Medulla oblongata (tissue), 1 donor: Measurements from ENCODE around the gene HIGD1B.
"Not testable (repeated sequence)": the region's sequence is repeated elsewhere in the genome, so short reads cannot be mapped to it uniquely, and the experiment has no call there.

ENCODE experiments used
- DNase-seq: peaks from one replicate; pipeline ENCODE4 v3.0.0-alpha.2; 2015; ENCODE audit errors: extremely low spot score

The HIGD1B gene

DNA sequence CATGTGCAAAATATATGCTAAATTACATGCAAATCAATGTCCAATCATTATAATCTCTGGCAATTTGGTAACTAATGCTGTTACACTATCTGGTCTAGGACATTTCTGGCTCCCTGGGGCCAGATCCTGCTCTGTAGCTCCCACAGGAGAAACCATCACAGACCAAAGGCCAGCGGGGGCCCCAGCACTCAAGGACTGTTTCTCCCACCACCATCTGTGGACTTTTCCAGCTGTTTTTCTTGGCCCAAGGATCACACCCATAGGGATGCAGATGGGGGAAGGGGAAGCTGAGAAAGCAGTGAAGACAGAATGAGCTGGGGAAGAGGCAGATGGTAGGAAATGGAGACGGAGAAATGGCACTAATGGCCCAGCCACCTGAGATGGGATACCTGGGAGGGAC is at the start of gene HIGD1B:
TSS of gene HIGD1B (plus strand) at position 298 of the 400 bp plus-strand sequence. CDS start 270 bp downstream, outside the sequence.
- no peak for DNase-seq

DNA sequence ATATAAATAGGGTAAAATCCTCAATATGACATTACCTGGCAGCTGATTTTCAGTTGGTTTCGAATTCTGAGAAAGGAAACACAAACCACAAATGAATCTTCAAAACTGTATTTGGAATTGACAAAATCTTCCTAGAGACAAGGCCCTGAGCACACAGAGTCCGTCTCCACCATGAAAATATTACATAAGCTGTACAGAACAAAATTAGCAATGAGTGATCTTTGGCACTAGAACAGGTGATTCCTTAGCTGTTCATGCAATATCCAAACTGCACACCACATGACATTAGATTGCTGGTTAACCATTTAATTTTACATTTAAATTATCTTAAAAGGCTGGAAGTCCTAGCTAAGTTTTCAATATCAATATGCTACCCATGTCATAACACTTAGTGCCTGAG is 49.3 kb upstream of the HIGD1B start:
- DNase-seq, result no peak

DNA sequence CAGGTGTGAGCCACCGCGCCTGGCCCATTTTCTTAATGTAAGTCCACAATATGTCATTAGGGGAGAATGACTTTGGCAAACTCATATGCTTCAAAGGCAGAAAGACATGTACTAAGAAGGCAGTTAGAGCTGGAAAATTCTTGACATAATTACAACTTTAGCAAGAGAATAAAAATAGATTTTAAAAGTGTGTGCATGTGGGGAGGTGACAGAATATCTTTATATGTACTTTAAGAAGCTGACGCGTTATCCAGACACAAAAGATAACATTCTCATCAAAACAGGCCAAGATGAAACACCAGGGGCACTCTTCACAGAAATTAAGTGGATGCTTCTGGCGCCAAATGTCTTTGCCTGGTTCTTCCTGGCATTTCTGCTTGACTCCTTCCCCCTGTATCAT is 45.8 kb upstream of the HIGD1B start:
- no peak for DNase-seq

DNA sequence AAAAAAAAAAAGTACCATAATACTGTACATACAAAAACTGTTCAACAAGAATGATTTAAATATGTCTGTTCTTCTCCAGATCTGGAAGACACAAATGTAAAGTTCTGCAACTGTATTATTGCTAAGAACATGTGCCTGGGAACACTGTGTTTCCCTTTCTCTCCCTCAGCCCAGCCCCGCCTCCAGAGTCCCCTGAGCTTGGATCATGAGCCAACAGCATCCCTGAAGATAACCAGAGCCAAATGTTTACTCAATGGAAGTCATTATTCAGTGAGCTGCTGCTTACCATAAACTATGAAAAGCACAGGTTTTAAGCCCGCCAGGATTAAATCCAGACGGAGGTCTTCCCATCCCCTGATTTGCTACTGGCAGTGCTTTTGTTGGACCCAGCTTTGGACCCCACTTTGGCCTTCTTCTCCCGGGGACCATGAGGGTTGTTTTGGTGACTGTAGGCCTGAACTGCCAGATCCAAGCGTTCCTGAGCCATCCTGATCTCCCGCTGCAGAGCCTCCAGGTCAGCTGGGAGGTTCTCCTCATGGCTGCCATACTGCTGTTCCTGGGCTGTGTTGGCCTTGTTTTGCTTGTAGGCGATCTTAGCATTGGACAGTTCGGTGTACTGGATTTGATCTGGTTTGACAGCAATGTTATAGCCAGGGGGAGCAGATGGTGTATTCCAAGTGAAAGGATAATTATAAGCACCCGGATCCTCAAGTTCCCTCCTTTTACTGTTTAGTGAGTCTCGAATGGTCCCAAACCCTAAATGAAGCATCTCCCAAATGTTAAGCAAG is 43.2 kb upstream of the HIGD1B start:
- no peak for DNase-seq

DNA sequence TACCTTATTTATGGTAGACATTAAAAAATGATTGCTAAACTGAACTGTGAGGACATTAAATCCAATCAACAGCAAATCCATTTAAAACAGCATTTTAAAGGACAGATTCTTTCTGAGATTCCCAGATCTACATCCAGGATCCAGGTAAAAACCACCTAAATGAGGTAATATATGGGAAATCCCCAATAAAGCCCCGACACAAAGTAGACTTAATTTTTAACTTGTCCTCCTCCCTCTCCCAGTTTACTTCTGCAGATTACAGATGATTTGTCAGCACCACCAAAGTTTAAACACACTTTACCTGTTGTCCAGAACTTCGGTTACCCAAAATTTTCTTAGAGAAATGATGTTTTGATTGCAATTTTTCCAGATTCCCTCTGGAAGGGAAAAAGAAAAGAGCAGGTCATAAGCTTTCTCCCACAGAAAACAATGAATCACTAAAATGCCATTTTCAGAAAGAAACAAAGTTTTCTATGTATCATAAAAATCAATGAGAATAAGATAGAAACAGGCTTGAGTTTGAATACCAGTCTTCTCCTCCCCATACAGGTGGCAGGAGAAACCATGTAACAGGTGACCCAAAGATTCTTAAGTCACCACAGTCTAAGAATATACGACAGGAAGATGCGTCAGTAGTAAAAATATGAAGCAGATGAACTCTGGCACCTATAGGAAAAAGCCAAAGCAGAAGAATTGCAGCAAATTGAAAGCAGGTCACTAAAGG is 40.4 kb upstream of the HIGD1B start:
- no peak for DNase-seq

DNA sequence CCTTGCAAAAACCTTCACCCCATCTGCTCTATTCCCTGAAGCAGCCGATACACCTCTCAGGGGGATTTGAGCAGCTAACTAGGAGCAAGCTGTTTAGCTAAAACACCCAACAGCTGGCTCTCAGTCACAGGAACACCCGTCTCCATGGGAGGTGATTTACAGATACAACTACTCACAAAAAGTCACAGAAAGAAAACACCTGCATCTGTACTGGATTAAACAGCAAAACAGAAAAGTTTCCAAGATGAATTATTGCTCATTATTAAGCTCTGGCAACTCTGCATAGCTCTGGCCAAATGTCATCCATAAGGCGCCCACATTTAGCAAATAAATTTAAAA is 39.9 kb upstream of the HIGD1B start:
- DNase-seq, result no peak

DNA sequence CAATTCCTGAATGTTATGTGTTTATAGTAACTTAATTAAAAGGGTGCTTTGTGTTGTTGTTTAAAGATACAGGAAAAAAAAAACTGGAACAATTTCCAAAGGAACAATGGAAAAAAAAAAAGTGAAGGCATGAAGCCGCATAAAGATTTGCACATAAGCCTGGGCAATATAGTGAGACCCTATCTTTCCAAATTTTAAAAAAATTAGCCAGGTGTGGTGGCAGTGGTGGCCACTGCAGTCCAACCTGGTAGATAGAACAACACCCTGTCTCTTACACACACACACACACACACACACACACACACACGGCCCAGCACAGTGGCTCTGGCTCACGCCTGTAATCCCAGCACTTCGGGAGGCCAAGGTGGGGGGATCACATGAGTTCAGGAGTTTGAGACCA is 39.5 kb upstream of the HIGD1B start:
- no peak for DNase-seq

DNA sequence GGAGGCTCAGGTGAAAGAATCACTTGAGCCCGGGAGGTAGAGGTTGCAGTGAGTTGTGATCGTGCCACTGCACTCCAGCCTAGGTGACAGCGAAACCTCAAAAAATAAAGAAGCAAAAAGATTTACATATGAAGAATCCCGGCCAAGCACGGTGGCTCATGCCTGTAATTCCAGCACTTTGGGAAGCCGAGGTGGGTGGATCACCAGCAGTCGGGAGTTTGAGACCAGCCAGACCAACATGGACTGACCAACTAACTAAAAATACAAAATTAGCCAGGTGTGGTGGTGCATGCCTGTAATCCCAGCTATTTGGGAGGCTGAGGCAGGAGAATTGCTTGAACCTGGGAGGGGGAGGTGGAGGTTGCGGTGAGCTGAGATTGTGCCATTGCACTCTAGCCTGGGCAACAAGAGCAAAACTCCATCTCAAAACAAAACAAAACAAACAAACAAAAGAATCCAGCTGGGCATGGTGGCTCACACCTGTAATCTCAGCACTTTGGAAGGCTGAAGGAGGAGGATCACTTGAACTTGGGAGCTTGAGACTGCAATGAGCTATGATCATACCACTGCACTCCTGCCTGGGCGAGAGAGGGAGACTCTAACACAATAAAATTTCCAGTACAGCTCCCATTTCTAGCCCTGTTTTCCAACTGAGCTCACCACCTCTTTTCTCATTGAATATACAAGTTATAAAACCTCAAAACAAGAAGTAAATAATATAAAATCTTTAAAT is 38.9 kb upstream of the HIGD1B start:
- DNase-seq, result not testable (repeated sequence)

DNA sequence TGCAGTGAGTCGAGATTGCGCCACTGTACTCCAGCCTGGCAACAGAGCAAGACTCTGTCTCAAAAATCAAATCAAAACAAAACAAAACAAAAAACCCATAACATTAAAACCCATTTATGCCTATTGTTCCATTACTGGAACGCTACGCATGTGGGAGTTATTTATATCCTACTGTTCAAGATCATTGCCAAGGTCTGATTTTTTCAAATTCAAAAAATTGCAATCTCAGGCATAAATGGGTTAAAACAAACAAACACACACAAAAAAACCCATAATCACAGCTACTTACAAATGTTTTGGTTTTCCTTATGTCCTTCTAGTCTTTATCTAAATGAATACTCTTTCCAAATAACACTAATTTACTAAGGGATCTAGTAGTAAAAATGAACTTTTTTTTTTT is 35.4 kb upstream of the HIGD1B start:
- DNase-seq, result no peak

DNA sequence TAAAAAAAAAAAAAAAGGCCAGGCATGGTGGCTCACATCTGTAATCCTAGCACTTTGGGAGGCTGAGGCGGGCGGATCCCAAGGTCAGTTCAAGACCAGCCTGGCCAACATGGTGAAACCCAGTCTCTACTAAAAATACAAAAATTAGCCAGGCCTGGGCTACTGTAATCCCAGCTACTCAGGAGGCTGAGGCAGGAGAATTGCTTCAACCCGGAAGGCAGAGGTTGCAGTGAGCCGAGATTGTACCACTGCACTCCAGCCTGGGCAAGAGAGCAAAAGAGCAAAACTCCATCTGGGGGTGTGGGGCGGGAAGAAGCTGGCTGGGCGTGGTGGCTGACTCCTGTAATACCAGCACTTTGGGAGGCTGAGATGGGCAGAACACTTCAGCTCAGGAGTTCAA is 29.2 kb upstream of the HIGD1B start:
- DNase-seq, result not testable (repeated sequence)

DNA sequence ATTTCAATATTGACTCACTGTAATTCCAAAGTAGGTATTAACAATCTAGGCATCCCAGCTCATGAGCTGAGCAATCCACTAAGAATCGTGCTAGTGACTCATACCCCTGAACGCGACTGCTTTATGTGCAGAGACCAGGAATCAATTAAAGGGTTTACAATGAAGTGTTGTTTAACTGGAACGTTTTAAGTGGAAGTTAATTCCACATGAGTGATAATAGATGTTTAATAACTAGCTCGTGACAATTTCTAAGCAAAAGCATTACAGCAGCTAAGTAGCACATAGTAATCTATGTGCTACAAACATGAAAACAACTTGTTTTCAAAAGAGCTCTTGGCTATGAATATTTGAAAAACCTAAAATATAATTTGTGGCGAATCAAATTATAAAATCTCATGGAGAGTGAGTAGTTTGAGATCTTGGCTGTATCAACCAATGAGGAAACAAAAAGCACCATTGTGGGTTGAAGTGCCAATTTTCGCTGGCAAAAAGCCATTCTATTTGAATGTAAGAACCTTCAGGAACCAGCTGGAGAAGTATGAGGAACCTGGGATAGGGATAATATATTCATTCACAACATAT is 27.0 kb upstream of the HIGD1B start:
- DNase-seq, result no peak

DNA sequence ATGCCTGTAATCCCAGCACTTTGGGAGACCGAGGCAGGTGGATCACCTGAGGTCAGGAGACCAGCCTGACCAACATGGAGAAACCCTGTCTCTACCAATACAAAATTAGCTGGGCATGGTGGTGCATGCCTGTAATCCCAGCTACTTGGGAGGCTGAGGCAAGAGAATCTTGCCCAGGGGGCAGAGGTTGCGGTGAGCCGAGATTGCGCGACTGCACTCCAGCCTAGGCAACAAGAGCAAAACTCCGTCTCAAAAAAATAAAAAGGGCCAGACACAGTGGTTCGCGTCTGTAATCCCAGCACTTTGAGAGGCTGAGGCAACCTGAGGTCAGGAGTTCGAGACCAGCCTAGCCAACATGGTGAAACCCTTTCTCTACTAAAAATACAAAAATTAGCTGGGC is 22.4 kb upstream of the HIGD1B start:
- DNase-seq, result not testable (repeated sequence)

DNA sequence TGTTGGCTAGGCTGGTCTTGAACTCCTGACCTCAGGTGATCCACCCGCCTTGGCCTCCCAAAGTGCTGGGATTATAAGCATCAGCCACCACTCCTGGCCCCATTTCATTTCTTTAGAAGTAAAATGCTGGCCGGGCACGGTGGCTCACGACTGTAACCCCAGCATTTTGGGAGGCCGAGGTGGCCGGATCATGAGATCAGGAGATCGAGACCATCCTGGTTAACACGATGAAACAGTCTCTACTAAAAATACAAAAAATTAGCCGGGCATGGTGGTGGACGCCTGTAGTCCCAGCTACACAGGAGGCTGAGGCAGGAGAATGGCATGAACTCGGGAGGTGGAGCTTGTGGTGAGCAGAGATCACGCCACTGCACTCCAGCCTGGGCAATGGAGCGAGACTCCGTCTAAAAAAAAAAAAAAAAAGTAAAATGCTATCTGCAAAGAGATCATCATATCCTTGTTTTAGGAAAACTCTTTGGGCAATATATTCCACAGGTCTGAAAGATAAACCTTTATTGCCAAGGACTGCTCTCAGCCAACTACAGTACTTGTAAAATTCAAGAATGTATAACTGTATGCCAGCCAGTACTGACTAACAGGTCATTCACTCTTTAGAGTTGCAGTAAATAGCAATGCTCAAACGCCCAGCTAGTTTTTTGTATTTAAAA is 21.4 kb upstream of the HIGD1B start:
- no peak for DNase-seq

DNA sequence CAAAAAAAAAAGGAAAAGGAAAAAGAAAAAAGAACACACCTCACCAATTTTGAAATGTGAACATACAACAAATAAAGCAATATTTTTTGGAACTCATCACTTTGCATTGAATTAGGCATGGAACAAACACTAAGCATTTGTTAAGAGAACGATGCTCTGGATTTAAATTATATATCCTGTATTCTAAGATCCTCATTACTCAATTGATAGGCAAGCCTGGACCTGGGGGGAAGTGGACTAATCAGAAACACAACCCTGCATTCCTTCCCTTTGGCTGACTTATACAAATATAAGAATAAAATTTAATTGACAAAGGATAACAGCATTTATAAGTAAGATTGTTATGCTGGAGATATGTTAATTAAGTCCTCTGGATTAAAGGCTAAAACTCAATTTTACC is 19.8 kb upstream of the HIGD1B start:
- no peak for DNase-seq

DNA sequence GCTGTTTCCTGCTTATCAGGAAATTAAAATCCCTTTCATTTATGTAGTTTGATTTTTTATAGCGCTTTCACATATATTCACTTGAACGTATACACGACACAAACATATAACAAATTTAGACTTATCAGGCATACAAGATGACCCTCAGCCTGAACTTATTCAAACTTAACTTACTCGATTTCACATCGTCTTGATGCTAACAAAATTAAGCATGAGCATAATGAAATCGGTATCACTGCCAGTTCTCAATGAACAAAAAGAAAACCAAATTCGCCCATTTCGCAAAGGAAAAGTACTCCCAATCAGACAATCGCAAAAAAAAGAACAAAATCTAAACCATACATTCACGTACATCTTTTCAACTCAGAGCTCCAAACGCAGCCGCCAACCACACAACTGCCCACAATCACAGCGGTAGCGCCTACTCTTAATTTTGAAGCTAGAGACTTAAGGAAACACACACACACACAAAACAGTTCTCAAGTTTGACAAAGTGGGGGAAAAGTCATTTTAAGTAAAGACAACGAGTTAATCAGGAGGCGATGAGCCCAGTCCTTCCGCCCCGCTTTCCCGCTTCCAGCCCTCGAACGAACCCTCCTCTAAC is 18.7 kb upstream of the HIGD1B start:
- DNase-seq, result peak; percentile 7

DNA sequence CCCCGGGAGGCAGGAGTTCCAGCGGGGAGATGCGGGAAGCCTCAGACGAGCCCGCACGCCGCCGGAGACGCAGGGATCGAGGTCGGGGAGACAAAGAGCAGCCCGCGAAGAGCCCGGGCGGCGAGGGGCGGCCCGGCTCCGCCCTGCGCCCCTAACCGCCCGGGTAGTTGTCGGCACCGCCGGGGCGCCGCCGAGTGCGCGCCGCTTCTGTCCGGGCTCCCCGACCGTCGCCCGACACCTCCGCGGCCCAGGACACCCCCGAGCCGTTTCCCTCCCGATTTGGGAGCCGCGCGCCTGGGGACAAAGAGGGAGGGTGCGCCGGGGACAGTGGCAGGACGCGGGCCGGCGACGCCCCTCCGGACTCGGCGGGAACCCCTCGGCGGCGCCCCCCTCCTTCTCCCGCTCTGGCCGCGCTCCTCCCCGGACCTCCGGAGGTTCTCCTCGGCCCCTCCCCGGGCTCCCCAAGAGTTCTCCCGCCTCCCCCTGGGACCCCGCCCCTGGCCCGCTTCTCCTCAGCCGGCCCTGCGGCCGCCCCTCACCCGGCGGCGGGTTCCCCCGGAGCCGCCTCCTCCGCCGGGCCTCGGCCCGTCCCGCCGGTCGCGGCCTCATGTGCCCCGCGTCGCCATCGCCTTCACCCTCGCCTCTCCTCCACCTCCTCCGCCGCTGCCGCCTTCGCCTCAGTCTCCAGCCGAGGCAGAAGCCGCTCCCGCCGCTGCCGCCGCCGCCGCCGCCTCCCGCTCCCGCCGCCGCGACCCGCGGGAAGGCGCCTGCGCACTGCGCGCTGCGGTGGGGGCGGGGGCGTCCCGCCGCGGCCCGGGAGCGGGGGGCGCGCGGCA is 17.9 kb upstream of the HIGD1B start, which contains the start of gene GJC1:
TSS of gene GJC1 (minus strand) at position 765 of the 836 bp plus-strand sequence. CDS start 24,470 bp downstream, outside the sequence.
- DNase-seq, result no peak

DNA sequence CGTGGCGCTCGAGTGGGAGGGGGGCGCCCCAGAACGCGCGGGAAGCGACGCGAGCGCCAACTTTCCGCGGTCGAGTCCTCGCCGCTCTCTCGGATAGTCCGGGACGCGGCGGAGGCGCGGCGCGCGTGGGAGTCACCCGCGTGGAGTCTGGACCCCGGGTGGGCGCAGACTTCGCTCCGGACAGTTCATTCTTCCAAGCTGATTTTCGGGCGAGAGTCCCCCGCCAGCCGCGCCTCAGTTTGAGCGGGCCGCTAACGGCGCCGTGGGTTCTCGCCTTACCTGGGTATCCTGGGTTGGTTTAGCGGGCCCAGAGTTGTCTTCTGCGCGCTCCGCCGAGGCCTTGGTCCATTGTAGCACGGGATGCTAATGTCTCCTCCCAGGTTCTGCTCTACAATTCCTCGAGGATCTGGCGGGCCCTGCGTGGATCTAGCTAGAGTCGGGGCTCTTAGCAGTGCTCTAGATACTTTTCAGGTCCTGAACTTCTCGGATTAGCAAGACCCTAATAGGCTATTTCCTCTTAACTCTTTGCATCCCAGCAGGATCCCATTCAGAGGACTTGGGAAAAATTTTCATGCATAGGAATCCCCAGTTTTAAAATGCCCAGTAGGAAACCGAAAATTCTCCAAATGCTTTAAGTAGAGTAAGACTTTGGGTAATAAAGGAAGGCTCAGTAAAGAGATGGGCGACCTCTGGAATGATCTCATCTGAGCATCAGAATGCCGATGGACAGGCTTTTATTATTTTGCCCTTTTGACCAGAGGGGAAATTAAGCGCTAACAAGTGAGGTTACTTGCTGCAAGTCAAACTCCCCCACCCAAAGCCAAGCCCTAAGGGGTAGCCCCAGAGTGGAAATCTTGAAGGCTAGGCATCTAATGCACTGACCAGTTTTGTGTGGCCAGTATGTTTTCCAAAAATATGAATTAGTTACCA is 17.1 kb upstream of the HIGD1B start:
- DNase-seq, result no peak

DNA sequence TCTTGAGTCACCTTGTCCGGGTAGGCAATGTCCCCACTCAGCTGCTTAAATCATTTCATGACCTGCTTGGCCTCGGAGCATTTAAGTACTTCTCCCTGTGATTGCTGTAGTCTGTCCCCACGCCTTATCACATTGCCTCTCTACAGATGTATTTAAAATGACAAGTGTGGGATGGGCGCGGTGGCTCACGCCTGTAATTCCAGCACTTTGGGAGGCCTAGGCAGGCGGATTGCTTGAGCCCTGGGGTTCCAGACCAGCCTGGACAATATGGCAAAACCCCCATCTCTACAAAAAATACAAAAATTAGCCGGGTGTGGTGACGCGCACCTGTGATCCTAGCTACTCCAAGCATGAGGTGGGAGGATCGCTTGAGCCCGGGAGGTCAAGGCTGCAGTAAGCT is 16.3 kb upstream of the HIGD1B start:
- DNase-seq, result no peak

DNA sequence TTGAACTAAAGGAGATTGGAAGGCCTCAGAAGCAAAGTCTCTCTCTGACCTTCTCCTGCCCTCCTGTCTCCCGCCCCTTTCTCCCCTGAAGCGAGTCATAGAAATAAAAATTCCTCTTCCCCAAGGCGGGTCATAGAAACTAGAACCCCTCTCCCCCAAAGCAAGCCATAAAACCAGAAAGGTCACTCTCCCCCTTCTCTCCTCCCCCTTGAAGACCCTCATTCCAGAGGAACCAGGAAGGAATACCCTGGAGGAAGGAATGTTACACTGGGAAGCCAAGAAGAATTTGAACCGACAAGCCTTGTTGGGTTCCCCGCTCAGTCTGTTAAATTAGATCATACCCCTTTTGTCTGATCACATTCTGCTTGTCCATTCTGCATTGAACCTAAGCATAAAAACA is 14.9 kb upstream of the HIGD1B start:
- no peak for DNase-seq
